ENCODE measurements around the gene CFAP77. TPM values are rescaled to one million over a fixed set of nuclear protein-coding genes. Genes with fewer than 3 reads are reported as not detected.
"Not testable (repeated sequence)": the region's sequence is repeated elsewhere in the genome, so short reads cannot be mapped to it uniquely, and the experiment has no call there.

Gene CFAP77
- polyA plus RNA-seq, 3 donors = 1.3 to 1.7 (median 1.5) TPM

- no peak for DNase-seq (ENCODE audit: extremely low read depth in 1 of 11, low read depth in 9 of 11, low spot score in 4 of 11)
These were observed 142.0 kb downstream of the CFAP77 start for GRCh38 chr9:132552041-132552440.

GRCh38 chr9:132554755-132555154, 144.7 kb downstream of the CFAP77 start:
- DNase-seq (ENCODE audit: extremely low read depth in 1 of 11, low read depth in 9 of 11, low spot score in 4 of 11) = no peak

- no peak for DNase-seq (ENCODE audit: extremely low read depth in 1 of 11, low read depth in 9 of 11, low spot score in 4 of 11)
These were observed 145.5 kb downstream of the CFAP77 start for GRCh38 chr9:132555528-132555927.

- no peak for DNase-seq (ENCODE audit: extremely low read depth in 1 of 11, low read depth in 9 of 11, low spot score in 4 of 11)
These were observed 146.2 kb downstream of the CFAP77 start for GRCh38 chr9:132556235-132556634.

- DNase-seq (ENCODE audit: extremely low read depth in 1 of 11, low read depth in 9 of 11, low spot score in 4 of 11) = peak in 5 of 11 donors; percentile 44 to 79 (median 68)
These were observed 146.7 kb downstream of the CFAP77 start for GRCh38 chr9:132556714-132557113.

GRCh38 chr9:132557159-132557558, 147.1 kb downstream of the CFAP77 start:
- DNase-seq (ENCODE audit: extremely low read depth in 1 of 11, low read depth in 9 of 11, low spot score in 4 of 11) = no peak

- DNase-seq (ENCODE audit: extremely low read depth in 1 of 11, low read depth in 9 of 11, low spot score in 4 of 11) = no peak
These were observed 149.7 kb downstream of the CFAP77 start for GRCh38 chr9:132559711-132560110.

- peak in 4 of 11 donors; percentile 53 to 68 (median 60) for DNase-seq (ENCODE audit: extremely low read depth in 1 of 11, low read depth in 9 of 11, low spot score in 4 of 11)
These were observed 150.7 kb downstream of the CFAP77 start for GRCh38 chr9:132560616-132561202.

- DNase-seq (ENCODE audit: extremely low read depth in 1 of 11, low read depth in 9 of 11, low spot score in 4 of 11) = no peak
These were observed 152.2 kb downstream of the CFAP77 start for GRCh38 chr9:132562306-132562573.

GRCh38 chr9:132564526-132564925, 154.5 kb downstream of the CFAP77 start:
- no peak for DNase-seq (ENCODE audit: extremely low read depth in 1 of 11, low read depth in 9 of 11, low spot score in 4 of 11)

- not testable (repeated sequence) for DNase-seq (ENCODE audit: extremely low read depth in 1 of 11, low read depth in 9 of 11, low spot score in 4 of 11)
These were observed 158.8 kb downstream of the CFAP77 start for GRCh38 chr9:132568787-132569186.

GRCh38 chr9:132571806-132572600, 162.0 kb downstream of the CFAP77 start:
- no peak for DNase-seq (ENCODE audit: extremely low read depth in 1 of 11, low read depth in 9 of 11, low spot score in 4 of 11)

- DNase-seq (ENCODE audit: extremely low read depth in 1 of 11, low read depth in 9 of 11, low spot score in 4 of 11) = no peak
These were observed 162.9 kb downstream of the CFAP77 start for GRCh38 chr9:132572921-132573320.

- peak in 8 of 11 donors; percentile 31 to 70 (median 62) for DNase-seq (ENCODE audit: extremely low read depth in 1 of 11, low read depth in 9 of 11, low spot score in 4 of 11)
These were observed 165.1 kb downstream of the CFAP77 start for GRCh38 chr9:132575005-132575609.

- DNase-seq (ENCODE audit: extremely low read depth in 1 of 11, low read depth in 9 of 11, low spot score in 4 of 11) = no peak
These were observed 165.8 kb downstream of the CFAP77 start for GRCh38 chr9:132575811-132576210.

- DNase-seq (ENCODE audit: extremely low read depth in 1 of 11, low read depth in 9 of 11, low spot score in 4 of 11) = no peak
These were observed 167.1 kb downstream of the CFAP77 start for GRCh38 chr9:132577119-132577518.

- no peak for DNase-seq (ENCODE audit: extremely low read depth in 1 of 11, low read depth in 9 of 11, low spot score in 4 of 11)
These were observed 168.4 kb downstream of the CFAP77 start for GRCh38 chr9:132578367-132578932.

- DNase-seq (ENCODE audit: extremely low read depth in 1 of 11, low read depth in 9 of 11, low spot score in 4 of 11) = no peak
These were observed 169.4 kb downstream of the CFAP77 start for GRCh38 chr9:132579427-132579798.

GRCh38 chr9:132582276-132582785, 172.3 kb downstream of the CFAP77 start, which contains the start of gene BARHL1:
Gene BARHL1, plus strand, starts transcription at chr9:132582606. Its CDS starts 192 bp downstream, at chr9:132582798.
- DNase-seq (ENCODE audit: extremely low read depth in 1 of 11, low read depth in 9 of 11, low spot score in 4 of 11) = no peak

Data from renal cortex interstitium (tissue), 11 donors.